Osteoblast (primary cell): ENCODE data around the gene FITM1. TPM values are rescaled to one million over a fixed set of nuclear protein-coding genes. Genes with fewer than 3 reads are reported as not detected.

Experiments
- DNase-seq: peaks from one replicate; pipeline ENCODE4 v3.0.0; 2011; ENCODE audit warnings: low spot score, mixed read lengths; ENCODE audit not compliant: insufficient read length; ENCODE audit errors: missing footprints
- H2AFZ ChIP-seq: 2 replicates; pipeline ENCODE4 v1.6.0; 2011; ENCODE audit warnings: mild to moderate bottlenecking, low read length
- H3K27ac ChIP-seq: 2 replicates; pipeline ENCODE4 v1.5.1; 2011; ENCODE audit warnings: mild to moderate bottlenecking, low read depth, low read length, moderate library complexity
- H3K27me3 ChIP-seq: 2 replicates; pipeline ENCODE4 v1.6.0; 2012; ENCODE audit warnings: mild to moderate bottlenecking, control low read depth, inconsistent platforms, low read length, moderate library complexity; ENCODE audit not compliant: insufficient read depth
- H3K36me3 ChIP-seq: 2 replicates; pipeline ENCODE4 v1.5.1; 2011; ENCODE audit warnings: mild to moderate bottlenecking, low read length, control low read depth, moderate library complexity; ENCODE audit not compliant: insufficient read depth
- H3K4me1 ChIP-seq: 2 replicates; pipeline ENCODE4 v1.5.1; 2011; ENCODE audit warnings: mild to moderate bottlenecking, low read length, control low read depth, moderate library complexity; ENCODE audit not compliant: insufficient read depth
- H3K4me2 ChIP-seq: 2 replicates; pipeline ENCODE4 v1.6.0; 2011; ENCODE audit warnings: mild to moderate bottlenecking, low read length; ENCODE audit not compliant: insufficient read depth
- H3K4me3 ChIP-seq: fragments of 200-600 bp; sonication (generic); 3 replicates; pipeline ENCODE4 v1.5.1; 2012; ENCODE audit warnings: mild to moderate bottlenecking, low read length, inconsistent platforms; ENCODE audit not compliant: insufficient read depth
- H3K79me2 ChIP-seq: 2 replicates; pipeline ENCODE4 v1.6.0; 2012; ENCODE audit warnings: mild to moderate bottlenecking, low read length, control low read depth, inconsistent platforms; ENCODE audit not compliant: insufficient read depth
- H3K9me3 ChIP-seq: 2 replicates; pipeline ENCODE4 v1.5.1; 2011; ENCODE audit warnings: low read depth, low read length, control low read depth
- H4K20me1 ChIP-seq: 2 replicates; pipeline ENCODE4 v1.6.0; 2012; ENCODE audit warnings: mild to moderate bottlenecking, low read length, control low read depth; ENCODE audit not compliant: insufficient read depth
- CTCF ChIP-seq: IDR thresholded peaks from 2 replicates; pipeline ENCODE4 v1.5.1; 2011; ENCODE audit warnings: mild to moderate bottlenecking, low read depth, low read length, moderate library complexity; ENCODE audit errors: extremely low read depth
- total RNA-seq: library from RNA; depleted of rRNA; stranded (reverse); fragments of >200 nt; gene quantifications from 2 replicates; pipeline ENCODE4 v1.2.3, GENCODE V29; 2012

The FITM1 gene
- 0.29 and 0.72 TPM in 2 replicates for total RNA-seq

GRCh38 chr14:24130380-24130716, at the start of gene FITM1:
Gene FITM1 (plus strand): TSS chr14:24130659. CDS start chr14:24131564, 905 bp downstream.
- Histone ChIP-seq H3K4me3 (no peak within 1 kb of the TSS), H2AFZ (no peak within 1 kb of the TSS), H3K4me1 (peaks cover under 1% of the 10 kb centered on the region), H3K36me3 (no peaks in the 10 kb centered on the region), H3K9me3 (no peaks in the 10 kb centered on the region), H4K20me1 (no peaks in the 10 kb centered on the region), H3K27me3 (no peaks in the 10 kb centered on the region), H3K4me2 (no peak within 1 kb of the TSS), H3K79me2 (no peaks in the 10 kb centered on the region), H3K27ac (no peak within 1 kb of the TSS)
- TF ChIP-seq CTCF, result no peak
- no peak for DNase-seq

- Histone ChIP-seq H3K4me1 (peaks cover 5% of the 10 kb centered on the region), H4K20me1 (no peaks in the 10 kb centered on the region), H2AFZ (peak overlapping the region; percentile 71), H3K79me2 (no peaks in the 10 kb centered on the region), H3K4me3 (peak overlapping the region; percentile 68), H3K27me3 (peaks cover 40% of the 10 kb centered on the region), H3K36me3 (no peaks in the 10 kb centered on the region), H3K4me2 (peak overlapping the region; percentile 82), H3K27ac (no peak overlapping the region), H3K9me3 (no peaks in the 10 kb centered on the region)
- no peak for TF ChIP-seq CTCF
- DNase-seq, result peak; percentile 93
Measured at GRCh38 chr14:24080888-24081738, 49.3 kb upstream of the FITM1 start.

DNA sequence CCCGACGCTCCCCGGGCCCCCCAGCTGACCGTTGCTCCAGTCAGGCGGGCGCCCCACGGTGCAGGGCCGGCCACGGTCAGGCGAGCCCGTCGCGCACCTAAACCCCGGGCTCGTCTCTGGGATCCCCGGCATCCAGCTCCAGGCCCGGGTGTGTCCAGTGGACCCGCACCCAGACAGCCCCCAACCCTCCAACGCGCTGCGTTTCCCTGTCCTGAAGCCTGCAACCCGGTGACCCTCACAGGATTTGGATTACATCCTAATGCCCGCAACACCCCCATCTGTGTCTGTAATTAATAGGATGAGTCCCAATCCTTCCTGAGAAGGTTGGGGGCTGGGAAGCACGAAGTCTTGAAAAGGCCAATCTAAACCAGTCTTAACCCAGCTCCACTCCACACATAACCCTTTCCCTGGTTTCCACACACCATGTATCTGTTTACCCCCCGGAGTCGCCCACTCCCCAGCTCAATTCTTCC, 48.7 kb upstream of the FITM1 start:
- DNase-seq, result peak; percentile 62
- Histone ChIP-seq H3K4me2 (peak overlapping the region; percentile 82), H3K9me3 (no peaks in the 10 kb centered on the region), H3K36me3 (no peaks in the 10 kb centered on the region), H3K4me3 (peak overlapping the region; percentile 68), H3K27me3 (peaks cover 40% of the 10 kb centered on the region), H4K20me1 (no peaks in the 10 kb centered on the region), H2AFZ (no peak overlapping the region), H3K79me2 (no peaks in the 10 kb centered on the region), H3K27ac (no peak overlapping the region), H3K4me1 (peaks cover 5% of the 10 kb centered on the region)
- TF ChIP-seq CTCF, result no peak

- Histone ChIP-seq H3K79me2 (no peaks in the 10 kb centered on the region), H3K27me3 (peaks cover 40% of the 10 kb centered on the region), H3K36me3 (no peaks in the 10 kb centered on the region)
Measured at GRCh38 chr14:24082411-24083080, 47.9 kb upstream of the FITM1 start.

More at GRCh38 chr14:24082411-24083080, 47.9 kb upstream of the FITM1 start:
- Histone ChIP-seq H3K27ac (no peak overlapping the region), H3K4me3 (no peak overlapping the region), H3K4me1 (peaks cover 5% of the 10 kb centered on the region), H3K4me2 (no peak overlapping the region), H2AFZ (no peak overlapping the region), H3K9me3 (no peaks in the 10 kb centered on the region), H4K20me1 (no peaks in the 10 kb centered on the region)
- no peak for TF ChIP-seq CTCF
- peak; percentile 83 for DNase-seq
